Astrocyte of the cerebellum (primary cell): ENCODE measurements around the gene HSBP1L1.

Experiments used
- DNase-seq: peaks from one replicate; pipeline ENCODE4 v3.0.0-alpha.2; 2011; ENCODE audit warnings: low read depth
- H3K4me3 ChIP-seq: 2 replicates; pipeline ENCODE4 v1.5.1; 2011; ENCODE audit warnings: mild to moderate bottlenecking, low read depth, low read length, moderate library complexity
- CTCF ChIP-seq: IDR thresholded peaks from 2 replicates; pipeline ENCODE4 v1.5.1; 2012; ENCODE audit warnings: low read length, low read depth, moderate library complexity, mild to moderate bottlenecking; ENCODE audit errors: missing control alignments
- in situ Hi-C: cut with HindIII; loops from 2 replicates; pipeline ENCODE4 v1.10.0; 2017; ENCODE audit warnings: low sequenced_read_pairs

HSBP1L1 gene

GRCh38 chr18:79940126-79940813, 24.2 kb upstream of the HSBP1L1 start:
- H3K4me3 ChIP-seq = no peak overlapping the region
- DNase-seq = no peak
- TF ChIP-seq CTCF = no peak
- in situ Hi-C loops = no loop called here

GRCh38 chr18:79940814-79941472, 23.5 kb upstream of the HSBP1L1 start:
- DNase-seq = no peak

GRCh38 chr18:79941473-79942119, 22.8 kb upstream of the HSBP1L1 start:
- in situ Hi-C loops = no loop called here
- DNase-seq = no peak
- no peak for TF ChIP-seq CTCF
- no peak overlapping the region for H3K4me3 ChIP-seq

More at GRCh38 chr18:79940814-79941472, 23.5 kb upstream of the HSBP1L1 start:
- in situ Hi-C loops = no loop called here
- H3K4me3 ChIP-seq = no peak overlapping the region
- TF ChIP-seq CTCF = no peak

- no peak overlapping the region for H3K4me3 ChIP-seq
- in situ Hi-C loops = no loop called here
- DNase-seq = no peak
- TF ChIP-seq CTCF = no peak
These were observed 22.2 kb upstream of the HSBP1L1 start for GRCh38 chr18:79942211-79942610.

GRCh38 chr18:79942786-79943607, 21.4 kb upstream of the HSBP1L1 start:
- TF ChIP-seq CTCF = no peak
- H3K4me3 ChIP-seq = no peak overlapping the region
- no peak for DNase-seq
- in situ Hi-C loops = no loop called here

- no peak for TF ChIP-seq CTCF
- DNase-seq = no peak
- no peak overlapping the region for H3K4me3 ChIP-seq
- in situ Hi-C loops = no loop called here
These were observed 20.8 kb upstream of the HSBP1L1 start for GRCh38 chr18:79943608-79944125.
